Caco-2 (cell line): ENCODE data around the gene SWAP70. TPM values are rescaled to one million over a fixed set of nuclear protein-coding genes. Genes with fewer than 3 reads are reported as not detected.

Experiments used
- BruUV-seq: library from RNA; stranded (reverse); fragments of 400-500 nt; replicated peaks from 2 replicates; lab custom pipeline; 2021; lab: Mats Ljungman, UMichigan
- CTCF ChIA-PET: fragments of 300-600 bp; sonication (Branson Sonifier 250); formaldehyde crosslinking; loops from one replicate; lab custom pipeline; 2022; ENCODE audit warnings: antibody characterized with exemption; lab: Charles Lee
- POLR2A ChIA-PET: fragments of 300-600 bp; sonication (Branson Sonifier 250); formaldehyde crosslinking; loops from one replicate; lab custom pipeline; 2022; ENCODE audit warnings: antibody characterized with exemption; lab: Charles Lee
- DNase-seq, 2 experiments: peaks; one replicate each; pipeline versions ENCODE4 v3.0.0 to v3.0.0-alpha.2; 2020 to 2022
- H3K27me3 ChIP-seq: replicated peaks from 2 replicates; pipeline ENCODE4 v1.6.0; 2011; ENCODE audit warnings: low read length; ENCODE audit not compliant: control insufficient read depth, insufficient read depth
- H3K36me3 ChIP-seq: 2 replicates; pipeline ENCODE4 v1.5.1; 2011; ENCODE audit warnings: low read length; ENCODE audit not compliant: control insufficient read depth, insufficient read depth
- H3K4me1 ChIP-seq: fragments of 250-450 bp; sonication (Bioruptor Pico); 2 replicates; pipeline ENCODE4 v1.5.1; 2020; ENCODE audit warnings: mild to moderate bottlenecking
- H3K4me3 ChIP-seq: 2 replicates; pipeline ENCODE4 v1.5.1; 2011; ENCODE audit warnings: low read depth, mild to moderate bottlenecking, control low read depth, low read length
- H3K9me3 ChIP-seq: fragments of 250-450 bp; sonication (Bioruptor Pico); 2 replicates; pipeline ENCODE4 v1.5.1; 2020; ENCODE audit warnings: mild to moderate bottlenecking, moderate library complexity
- H3K27ac Mint-ChIP-seq: one replicate; pipeline ENCODE4 v1.8.0; 2022; ENCODE audit warnings: mixed read lengths; ENCODE audit not compliant: unreplicated experiment
- H3K27me3 Mint-ChIP-seq: one replicate; pipeline ENCODE4 v1.8.0; 2022; ENCODE audit warnings: mixed read lengths; ENCODE audit not compliant: insufficient read depth, unreplicated experiment
- H3K36me3 Mint-ChIP-seq: one replicate; pipeline ENCODE4 v1.8.0; 2022; ENCODE audit warnings: mild to moderate bottlenecking, mixed read lengths; ENCODE audit not compliant: insufficient read depth, unreplicated experiment
- H3K4me1 Mint-ChIP-seq: one replicate; pipeline ENCODE4 v1.8.0; 2022; ENCODE audit warnings: low read depth, mixed read lengths; ENCODE audit not compliant: unreplicated experiment
- H3K4me3 Mint-ChIP-seq: one replicate; pipeline ENCODE4 v1.8.0; 2022; ENCODE audit warnings: mild to moderate bottlenecking, moderate library complexity, mixed read lengths; ENCODE audit not compliant: unreplicated experiment
- H3K9me3 Mint-ChIP-seq: one replicate; pipeline ENCODE4 v1.8.0; 2022; ENCODE audit warnings: mixed read lengths; ENCODE audit not compliant: unreplicated experiment
- intact Hi-C: fragments of 100-400 bp; cut with micrococcal nuclease; formaldehyde crosslinking; loops from one replicate; pipeline ENCODE4 v1.10.0; 2022; ENCODE audit not compliant: unreplicated experiment
- total RNA-seq: library from RNA; stranded (reverse); gene quantifications from 2 replicates; pipeline ENCODE4 v1.2.3, GENCODE V29; 2022
- TF ChIP-seq, protein P1 (sequence below), 2 experiments: fragments of 200-600 bp in 1 of 2; IDR thresholded peaks; 1 replicate in 1 of 2; 2 replicates in 1 of 2; pipeline versions ENCODE4 v1.5.1 to v1.8.0; 2011 to 2022; ENCODE audit warnings: antibody characterized with exemption in 1 of 2, control low read depth in 1 of 2, inconsistent platforms in 1 of 2, low read depth in 1 of 2, low read length in 1 of 2, mild to moderate bottlenecking in 1 of 2, moderate library complexity in 1 of 2; ENCODE audit not compliant: insufficient read depth in 1 of 2, severe bottlenecking in 1 of 2, unreplicated experiment in 1 of 2

SWAP70 gene
- total RNA-seq, 1 experiment from 2014 or later, result 42.4 TPM

GRCh38 chr11:9669954-9670353, 6.1 kb downstream of the SWAP70 start:
- intact Hi-C loops, result no loop called here
- Histone ChIP-seq H3K9me3 (peaks cover 5% of the 10 kb centered on the region; the same call in 1 of the 2 replicates), H3K36me3 (no peaks in the 10 kb centered on the region), H3K4me1 (no peaks in the 10 kb centered on the region), H3K27me3 (no peaks in the 10 kb centered on the region), H3K4me3 (no peak overlapping the region)
- POLR2A ChIA-PET, result no interaction called here
- Mint-ChIP-seq H3K36me3 (peaks cover 45% of the 10 kb centered on the region), H3K4me1 (no peaks in the 10 kb centered on the region), H3K9me3 (peaks cover 13% of the 10 kb centered on the region), H3K27ac (no peak overlapping the region), H3K27me3 (no peaks in the 10 kb centered on the region), H3K4me3 (no peak overlapping the region)
- TF ChIP-seq, protein P1, sequence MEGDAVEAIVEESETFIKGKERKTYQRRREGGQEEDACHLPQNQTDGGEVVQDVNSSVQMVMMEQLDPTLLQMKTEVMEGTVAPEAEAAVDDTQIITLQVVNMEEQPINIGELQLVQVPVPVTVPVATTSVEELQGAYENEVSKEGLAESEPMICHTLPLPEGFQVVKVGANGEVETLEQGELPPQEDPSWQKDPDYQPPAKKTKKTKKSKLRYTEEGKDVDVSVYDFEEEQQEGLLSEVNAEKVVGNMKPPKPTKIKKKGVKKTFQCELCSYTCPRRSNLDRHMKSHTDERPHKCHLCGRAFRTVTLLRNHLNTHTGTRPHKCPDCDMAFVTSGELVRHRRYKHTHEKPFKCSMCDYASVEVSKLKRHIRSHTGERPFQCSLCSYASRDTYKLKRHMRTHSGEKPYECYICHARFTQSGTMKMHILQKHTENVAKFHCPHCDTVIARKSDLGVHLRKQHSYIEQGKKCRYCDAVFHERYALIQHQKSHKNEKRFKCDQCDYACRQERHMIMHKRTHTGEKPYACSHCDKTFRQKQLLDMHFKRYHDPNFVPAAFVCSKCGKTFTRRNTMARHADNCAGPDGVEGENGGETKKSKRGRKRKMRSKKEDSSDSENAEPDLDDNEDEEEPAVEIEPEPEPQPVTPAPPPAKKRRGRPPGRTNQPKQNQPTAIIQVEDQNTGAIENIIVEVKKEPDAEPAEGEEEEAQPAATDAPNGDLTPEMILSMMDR (IDR thresholded peaks at IDR 0.05; ENCODE audit: insufficient read depth in 1 of 2, low read depth in 1 of 2, low read length in 1 of 2, severe bottlenecking in 1 of 2, unreplicated experiment in 1 of 2), result no peak
- DNase-seq, result no peak
- CTCF ChIA-PET, result interaction anchor here (0.5 kb wide), 1 partner anchor 103 kb away, joined by 3 read pairs; no protein-coding TSS in a partner anchor
- BruUV-seq, result no TSS peak

- H3K27ac Mint-ChIP-seq, result no peak overlapping the region
- no peak overlapping the region for H3K4me3 Mint-ChIP-seq
- Histone ChIP-seq H3K4me1 (no peaks in the 10 kb centered on the region), H3K27me3 (no peaks in the 10 kb centered on the region), H3K36me3 (no peaks in the 10 kb centered on the region), H3K9me3 (no peaks in the 10 kb centered on the region), H3K4me3 (no peak overlapping the region)
- no peak for DNase-seq
- no peaks in the 10 kb centered on the region for H3K4me1 Mint-ChIP-seq
- no peaks in the 10 kb centered on the region for H3K9me3 Mint-ChIP-seq
- TF ChIP-seq, protein P1 (IDR thresholded peaks at IDR 0.05; ENCODE audit: insufficient read depth in 1 of 2, low read depth in 1 of 2, low read length in 1 of 2, severe bottlenecking in 1 of 2, unreplicated experiment in 1 of 2), result no peak
- intact Hi-C loops, result no loop called here
- no TSS peak for BruUV-seq
- CTCF ChIA-PET, result no interaction called here
- H3K27me3 Mint-ChIP-seq, result no peaks in the 10 kb centered on the region
- POLR2A ChIA-PET, result interaction anchor here (0.6 kb wide), 1 partner anchor 86 kb away, joined by 3 read pairs; no protein-coding TSS in a partner anchor
- peaks cover 41% of the 10 kb centered on the region for H3K36me3 Mint-ChIP-seq
Observed at GRCh38 chr11:9672288-9672916, 8.5 kb downstream of the SWAP70 start.

- Mint-ChIP-seq H3K36me3 (peaks cover 38% of the 10 kb centered on the region), H3K4me3 (no peak overlapping the region), H3K9me3 (no peaks in the 10 kb centered on the region), H3K27ac (no peak overlapping the region), H3K27me3 (no peaks in the 10 kb centered on the region), H3K4me1 (no peaks in the 10 kb centered on the region)
- no peak for DNase-seq
- TF ChIP-seq, protein P1 (IDR thresholded peaks at IDR 0.05; ENCODE audit: insufficient read depth in 1 of 2, low read depth in 1 of 2, low read length in 1 of 2, severe bottlenecking in 1 of 2, unreplicated experiment in 1 of 2), result no peak
- H3K36me3 ChIP-seq, result no peaks in the 10 kb centered on the region
- no peaks in the 10 kb centered on the region for H3K4me1 ChIP-seq
- intact Hi-C loops, result no loop called here
- no peaks in the 10 kb centered on the region for H3K27me3 ChIP-seq
- ChIA-PET CTCF (no interaction called here), POLR2A (interaction anchor here (0.6 kb wide), 1 partner anchor 86 kb away, joined by 3 read pairs; no protein-coding TSS in a partner anchor)
- BruUV-seq, result no TSS peak
- H3K9me3 ChIP-seq, result no peaks in the 10 kb centered on the region
- H3K4me3 ChIP-seq, result no peak overlapping the region
Observed at GRCh38 chr11:9672918-9673317, 9.0 kb downstream of the SWAP70 start.
